MCF 10A (cell line): ENCODE results near the gene DENND1C. TPM values are rescaled to one million over a fixed set of nuclear protein-coding genes. Genes with fewer than 3 reads are reported as not detected.
A peak's percentile ranks its signal among the peaks of the same experiment; 100 is the strongest.

Source experiments
- BruUV-seq: library from RNA; stranded (reverse); fragments of 400-500 nt; replicated peaks from 2 replicates; lab custom pipeline; 2021; lab: Mats Ljungman, UMichigan
- CTCF ChIA-PET: fragments of 300-600 bp; sonication (Branson Sonifier 250); formaldehyde crosslinking; extraction: SDS; loops from one replicate; lab custom pipeline; 2021; ENCODE audit warnings: antibody characterized with exemption, inconsistent platforms; lab: Yijun Ruan, JAX
- POLR2A ChIA-PET: fragments of 300-600, 350-650 bp; sonication (Branson Sonifier 250); formaldehyde crosslinking; extraction: SDS; loops from one replicate; lab custom pipeline; 2020; ENCODE audit warnings: antibody characterized with exemption, inconsistent platforms; lab: Yijun Ruan, JAX
- DNase-seq: peaks from one replicate; pipeline ENCODE4 v3.0.0-alpha.2; 2018; ENCODE audit not compliant: unreplicated experiment
- H3K27ac Mint-ChIP-seq: one replicate; pipeline ENCODE4 v1.8.0; 2022; ENCODE audit warnings: mild to moderate bottlenecking, low read depth, mixed read lengths; ENCODE audit not compliant: unreplicated experiment
- H3K27me3 Mint-ChIP-seq: one replicate; pipeline ENCODE4 v1.8.0; 2022; ENCODE audit warnings: mixed read lengths; ENCODE audit not compliant: insufficient read depth, unreplicated experiment
- H3K36me3 Mint-ChIP-seq: one replicate; pipeline ENCODE4 v1.8.0; 2022; ENCODE audit warnings: mild to moderate bottlenecking, moderate library complexity, mixed read lengths; ENCODE audit not compliant: insufficient read depth, unreplicated experiment
- H3K4me1 Mint-ChIP-seq: one replicate; pipeline ENCODE4 v1.8.0; 2022; ENCODE audit warnings: mixed read lengths; ENCODE audit not compliant: insufficient read depth, unreplicated experiment
- H3K4me3 Mint-ChIP-seq: one replicate; pipeline ENCODE4 v1.8.0; 2022; ENCODE audit warnings: mild to moderate bottlenecking, moderate library complexity, mixed read lengths; ENCODE audit not compliant: unreplicated experiment
- H3K9me3 Mint-ChIP-seq: one replicate; pipeline ENCODE4 v1.8.0; 2022; ENCODE audit warnings: mixed read lengths; ENCODE audit not compliant: unreplicated experiment
- intact Hi-C: fragments of 100-400 bp; cut with micrococcal nuclease; formaldehyde crosslinking; loops from 2 replicates; pipeline ENCODE4 v1.14.1; 2022
- total RNA-seq: library from RNA; stranded (reverse); gene quantifications from 2 replicates; pipeline ENCODE4 v1.2.3, GENCODE V29; 2022
- TF ChIP-seq, protein P1 (sequence below): fragments of 200-600 bp; IDR thresholded peaks from one replicate; pipeline ENCODE4 v1.8.0; 2022; ENCODE audit warnings: antibody characterized with exemption, mild to moderate bottlenecking; ENCODE audit not compliant: unreplicated experiment

Gene DENND1C
- total RNA-seq, 1 experiment from 2014 or later = not detected

DNA sequence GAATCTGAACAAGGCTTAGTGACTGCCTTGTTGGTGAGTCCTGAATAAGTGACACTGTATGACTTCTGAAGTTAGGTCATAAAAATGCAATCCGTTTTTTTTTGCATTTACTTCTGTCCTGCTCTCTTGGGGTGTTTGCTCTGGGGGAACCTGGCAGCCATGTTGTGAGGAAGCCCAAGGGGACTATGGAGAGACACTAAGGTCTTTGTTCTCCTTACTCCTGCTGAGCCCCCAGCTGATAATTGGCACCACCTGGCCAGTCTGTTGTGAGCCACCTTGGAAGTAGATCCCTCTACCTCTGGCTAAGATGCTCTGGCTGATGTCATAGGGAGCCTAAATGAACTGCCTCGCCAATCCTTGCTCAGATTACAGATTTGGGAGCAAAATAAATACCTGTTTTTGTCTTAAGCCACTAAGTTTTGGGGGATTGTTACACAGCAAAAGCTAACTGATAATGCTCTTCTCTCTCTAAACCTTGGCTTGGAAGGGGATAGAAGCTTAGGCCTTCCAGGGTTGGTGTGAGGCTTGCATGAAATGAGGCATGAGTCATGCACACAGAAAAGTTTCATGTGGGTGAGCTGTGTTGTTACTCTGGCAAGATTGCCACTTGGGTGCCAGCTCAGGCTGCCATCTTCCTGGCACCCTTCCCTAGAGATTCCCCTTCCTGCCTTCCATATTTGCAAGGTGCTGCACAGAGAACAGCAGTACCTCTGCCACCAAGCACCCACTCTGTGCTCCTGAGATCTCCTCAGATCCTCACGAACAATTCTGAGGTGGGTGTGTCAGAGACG is 10.4 kb upstream of the DENND1C start:
- intact Hi-C loops = no loop called here
- CTCF ChIA-PET = interaction anchor here (1.1 kb wide), 1 partner anchor 24 kb away, joined by 4 read pairs; no protein-coding TSS in a partner anchor
- peaks cover 7% of the 10 kb centered on the region for H3K9me3 Mint-ChIP-seq
- peaks cover 11% of the 10 kb centered on the region for H3K27me3 Mint-ChIP-seq
- H3K4me3 Mint-ChIP-seq = no peak overlapping the region
- TF ChIP-seq, protein P1, sequence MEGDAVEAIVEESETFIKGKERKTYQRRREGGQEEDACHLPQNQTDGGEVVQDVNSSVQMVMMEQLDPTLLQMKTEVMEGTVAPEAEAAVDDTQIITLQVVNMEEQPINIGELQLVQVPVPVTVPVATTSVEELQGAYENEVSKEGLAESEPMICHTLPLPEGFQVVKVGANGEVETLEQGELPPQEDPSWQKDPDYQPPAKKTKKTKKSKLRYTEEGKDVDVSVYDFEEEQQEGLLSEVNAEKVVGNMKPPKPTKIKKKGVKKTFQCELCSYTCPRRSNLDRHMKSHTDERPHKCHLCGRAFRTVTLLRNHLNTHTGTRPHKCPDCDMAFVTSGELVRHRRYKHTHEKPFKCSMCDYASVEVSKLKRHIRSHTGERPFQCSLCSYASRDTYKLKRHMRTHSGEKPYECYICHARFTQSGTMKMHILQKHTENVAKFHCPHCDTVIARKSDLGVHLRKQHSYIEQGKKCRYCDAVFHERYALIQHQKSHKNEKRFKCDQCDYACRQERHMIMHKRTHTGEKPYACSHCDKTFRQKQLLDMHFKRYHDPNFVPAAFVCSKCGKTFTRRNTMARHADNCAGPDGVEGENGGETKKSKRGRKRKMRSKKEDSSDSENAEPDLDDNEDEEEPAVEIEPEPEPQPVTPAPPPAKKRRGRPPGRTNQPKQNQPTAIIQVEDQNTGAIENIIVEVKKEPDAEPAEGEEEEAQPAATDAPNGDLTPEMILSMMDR = no peak
- peak; percentile 24 for DNase-seq
- H3K27ac Mint-ChIP-seq = no peak overlapping the region
- no peaks in the 10 kb centered on the region for H3K4me1 Mint-ChIP-seq
- no peaks in the 10 kb centered on the region for H3K36me3 Mint-ChIP-seq
- no TSS peak for BruUV-seq
- POLR2A ChIA-PET = no interaction called here

DNA sequence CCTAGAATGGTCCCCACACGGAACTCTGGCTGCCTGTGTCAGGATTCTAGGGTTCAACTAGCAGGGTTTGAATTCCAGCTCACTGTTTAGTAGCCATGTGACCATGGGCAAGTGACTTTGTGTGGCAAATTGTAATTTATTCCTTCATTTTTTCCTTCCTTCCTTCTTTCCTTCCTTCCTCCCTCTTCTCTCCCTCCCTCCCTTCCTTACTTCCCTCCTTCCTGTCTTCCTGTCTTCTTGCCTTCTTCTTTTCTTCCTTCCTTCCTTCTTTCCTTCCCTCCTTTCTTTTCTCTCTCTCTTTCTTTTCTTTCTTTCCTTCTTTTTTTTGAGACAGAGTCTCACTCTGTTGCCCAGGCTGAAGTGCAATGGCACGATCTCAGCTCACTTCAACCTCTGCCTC is 8.5 kb upstream of the DENND1C start:
- intact Hi-C loops = no loop called here
- no peak for DNase-seq
- TF ChIP-seq, protein P1 = no peak
- CTCF ChIA-PET = no interaction called here
- BruUV-seq = no TSS peak
- Mint-ChIP-seq H3K9me3 (peaks cover 7% of the 10 kb centered on the region), H3K4me1 (no peaks in the 10 kb centered on the region), H3K4me3 (no peak overlapping the region), H3K36me3 (no peaks in the 10 kb centered on the region), H3K27me3 (peaks cover 11% of the 10 kb centered on the region), H3K27ac (no peak overlapping the region)
- POLR2A ChIA-PET = no interaction called here

DNA sequence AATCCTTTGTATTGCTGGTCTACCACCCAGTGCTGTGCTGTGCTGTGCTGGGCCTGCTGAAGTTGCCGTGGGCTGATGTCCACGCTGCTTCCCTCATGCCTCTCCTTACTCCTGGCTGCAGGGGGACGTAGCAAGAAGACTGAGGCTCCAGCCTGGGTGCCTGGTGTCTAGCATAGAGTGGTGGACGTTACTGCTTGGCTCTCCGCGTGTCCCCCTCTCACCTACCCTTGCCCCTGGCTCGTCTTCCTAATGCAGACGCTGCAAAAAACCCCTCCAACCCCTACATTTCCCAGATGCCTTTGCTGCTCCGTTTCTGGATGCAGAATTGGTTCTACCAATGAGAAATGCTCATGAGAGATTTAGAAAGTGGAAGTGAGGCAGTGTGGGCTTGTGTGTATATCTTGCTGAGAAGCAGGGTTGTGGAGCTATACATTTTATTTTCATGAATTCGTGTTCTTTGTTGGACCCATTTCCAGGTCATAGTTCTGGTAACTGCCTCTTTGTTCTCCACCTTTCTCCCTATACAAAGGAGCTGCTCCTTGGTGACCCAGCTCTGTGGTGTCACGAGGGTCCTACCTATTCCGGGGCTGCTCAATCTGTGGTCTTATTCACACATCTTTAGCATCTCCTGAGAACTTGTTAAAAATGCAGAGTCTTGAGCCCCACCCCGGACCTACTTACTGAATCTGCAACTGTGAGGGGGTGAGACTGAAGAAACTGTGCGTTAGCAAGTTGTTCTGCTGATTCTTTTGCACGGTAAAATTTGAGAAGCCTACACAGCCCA is 7.9 kb upstream of the DENND1C start:
- CTCF ChIA-PET = no interaction called here
- BruUV-seq = no TSS peak

More for the DNA sequence above, 7.9 kb upstream of the DENND1C start:
- TF ChIP-seq, protein P1 = no peak
- H3K27me3 Mint-ChIP-seq = peaks cover 11% of the 10 kb centered on the region
- H3K9me3 Mint-ChIP-seq = peaks cover 7% of the 10 kb centered on the region
- peaks cover 2% of the 10 kb centered on the region for H3K4me1 Mint-ChIP-seq
- DNase-seq = no peak
- intact Hi-C loops = no loop called here
- no peak overlapping the region for H3K27ac Mint-ChIP-seq
- H3K4me3 Mint-ChIP-seq = no peak overlapping the region
- POLR2A ChIA-PET = no interaction called here
- H3K36me3 Mint-ChIP-seq = no peaks in the 10 kb centered on the region
